ENCODE data around the gene RPS6KA4. TPM values are rescaled to one million over a fixed set of nuclear protein-coding genes. Genes with fewer than 3 reads are reported as not detected.

RPS6KA4 gene
- total RNA-seq, 1 donor from 2014 or later, result 35.9 TPM

GRCh38 chr11:64419257-64419790 is 60.4 kb downstream of the RPS6KA4 start:
- H3K36me3 Mint-ChIP-seq (ENCODE audit: unreplicated experiment), result no peaks in the 10 kb centered on the region
- DNase-seq (ENCODE audit: extremely low spot score, unreplicated experiment), result no peak
- no peaks in the 10 kb centered on the region for H3K4me1 Mint-ChIP-seq (ENCODE audit: unreplicated experiment)
- H3K4me3 Mint-ChIP-seq (ENCODE audit: unreplicated experiment), result no peak overlapping the region
- TF ChIP-seq CTCF (IDR thresholded peaks at IDR 0.05), result no peak
- peaks cover 15% of the 10 kb centered on the region for H3K9me3 Mint-ChIP-seq (ENCODE audit: unreplicated experiment)
- no peak overlapping the region for H3K27ac Mint-ChIP-seq (ENCODE audit: unreplicated experiment)
- peaks cover 15% of the 10 kb centered on the region for H3K27me3 Mint-ChIP-seq (ENCODE audit: unreplicated experiment)

GRCh38 chr11:64419818-64420485 is 61.0 kb downstream of the RPS6KA4 start:
- H3K4me1 Mint-ChIP-seq (ENCODE audit: unreplicated experiment), result no peaks in the 10 kb centered on the region
- H3K36me3 Mint-ChIP-seq (ENCODE audit: unreplicated experiment), result no peaks in the 10 kb centered on the region
- no peak overlapping the region for H3K4me3 Mint-ChIP-seq (ENCODE audit: unreplicated experiment)
- DNase-seq (ENCODE audit: extremely low spot score, unreplicated experiment), result no peak
- TF ChIP-seq CTCF (IDR thresholded peaks at IDR 0.05), result no peak
- H3K27me3 Mint-ChIP-seq (ENCODE audit: unreplicated experiment), result peaks cover 15% of the 10 kb centered on the region
- H3K27ac Mint-ChIP-seq (ENCODE audit: unreplicated experiment), result no peak overlapping the region
- H3K9me3 Mint-ChIP-seq (ENCODE audit: unreplicated experiment), result peaks cover 15% of the 10 kb centered on the region

Small RNA genes within 50 kb of the gene (microRNA-seq; reads per million reads assigned to microRNA genes)
- gene MIR1237 (ENCODE audit: unreplicated experiment) (not detected), gene MIR7155 (ENCODE audit: unreplicated experiment) (not detected)

Other genes starting within 250 kb of the RPS6KA4 start
- gene MACROD1, start 193.0 kb upstream of the RPS6KA4 start, total RNA-seq, result 22.3 and 29.6 TPM in 2 replicates
- 109 and 115 TPM in 2 replicates for gene STIP1, start 173.0 kb upstream of the RPS6KA4 start, total RNA-seq
- 0.94 and 1.4 TPM in 2 replicates for gene FERMT3, start 152.4 kb upstream of the RPS6KA4 start, total RNA-seq
- gene TRPT1, start 133.0 kb upstream of the RPS6KA4 start, total RNA-seq, result 39.2 and 39.7 TPM in 2 replicates
- gene NUDT22, start 132.9 kb upstream of the RPS6KA4 start, total RNA-seq, result 43.7 and 46.8 TPM in 2 replicates
- gene DNAJC4, start 128.6 kb upstream of the RPS6KA4 start, total RNA-seq, result 46.5 and 49.9 TPM in 2 replicates
- gene VEGFB, start 124.6 kb upstream of the RPS6KA4 start, total RNA-seq, result 205 and 217 TPM in 2 replicates
- 52.9 and 54.7 TPM in 2 replicates for gene FKBP2, start 118.1 kb upstream of the RPS6KA4 start, total RNA-seq
- 270 and 286 TPM in 2 replicates for gene PPP1R14B, start 112.2 kb upstream of the RPS6KA4 start, total RNA-seq
- 30.2 and 32.0 TPM in 2 replicates for gene PLCB3, start 107.6 kb upstream of the RPS6KA4 start, total RNA-seq
- gene BAD, start 74.5 kb upstream of the RPS6KA4 start, total RNA-seq, result 68.3 and 73.6 TPM in 2 replicates
- 68.0 and 71.4 TPM in 2 replicates for gene GPR137, start 73.3 kb upstream of the RPS6KA4 start, total RNA-seq
- gene KCNK4, start 67.9 kb upstream of the RPS6KA4 start, total RNA-seq, result 0.39 and 0.43 TPM in 2 replicates
- not detected in 2 replicates for gene CATSPERZ, start 58.8 kb upstream of the RPS6KA4 start, total RNA-seq
- 32.7 and 37.4 TPM in 2 replicates for gene ESRRA, start 53.6 kb upstream of the RPS6KA4 start, total RNA-seq
- 159 and 174 TPM in 2 replicates for gene TRMT112, start 41.6 kb upstream of the RPS6KA4 start, total RNA-seq
- gene PRDX5, start 41.0 kb upstream of the RPS6KA4 start, total RNA-seq, result 215 and 217 TPM in 2 replicates
- gene CCDC88B, start 19.0 kb upstream of the RPS6KA4 start, total RNA-seq, result 0.30 TPM in 1 of 2 replicates, not detected in the other
- gene SLC22A11, start 196.8 kb downstream of the RPS6KA4 start, total RNA-seq, result not detected in 2 replicates
- gene SLC22A12, start 232.1 kb downstream of the RPS6KA4 start, total RNA-seq, result not detected in 2 replicates

All from osteocyte (in vitro differentiated cells).